Stimulated activated CD4-positive, alpha-beta T cell treated with anti-CD3 and anti-CD28 coated beads, Interleukin-2, amount 100 ng/mL, for 4 hours (primary cell): ENCODE results near the gene EDIL3.
"Not testable (repeated sequence)": the region's sequence is repeated elsewhere in the genome, so short reads cannot be mapped to it uniquely, and the experiment has no call there.

ENCODE experiments used
- DNase-seq: peaks from one replicate; pipeline ENCODE4 v3.0.0-alpha.2; 2020; ENCODE audit warnings: low read depth

The EDIL3 gene

DNA sequence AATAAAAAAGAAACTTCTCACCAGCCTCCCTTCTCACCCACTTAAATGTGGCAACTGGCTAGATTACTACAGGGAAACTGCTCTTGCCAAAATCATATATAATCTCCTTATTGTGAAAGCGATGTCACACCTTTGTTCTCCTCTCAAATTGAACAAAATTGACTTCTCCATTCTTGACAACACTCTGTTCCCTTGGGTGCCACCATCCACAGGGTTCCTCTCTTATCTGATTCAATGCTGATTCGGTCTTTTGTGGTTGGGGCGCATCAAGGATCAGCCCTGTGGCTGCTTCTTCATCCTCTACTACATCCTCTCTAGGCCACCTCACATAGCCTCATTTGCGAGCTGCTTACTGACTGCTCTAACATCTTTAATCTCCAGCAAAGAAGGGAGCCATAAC is 86.1 kb downstream of the EDIL3 start:
- DNase-seq, result no peak

DNA sequence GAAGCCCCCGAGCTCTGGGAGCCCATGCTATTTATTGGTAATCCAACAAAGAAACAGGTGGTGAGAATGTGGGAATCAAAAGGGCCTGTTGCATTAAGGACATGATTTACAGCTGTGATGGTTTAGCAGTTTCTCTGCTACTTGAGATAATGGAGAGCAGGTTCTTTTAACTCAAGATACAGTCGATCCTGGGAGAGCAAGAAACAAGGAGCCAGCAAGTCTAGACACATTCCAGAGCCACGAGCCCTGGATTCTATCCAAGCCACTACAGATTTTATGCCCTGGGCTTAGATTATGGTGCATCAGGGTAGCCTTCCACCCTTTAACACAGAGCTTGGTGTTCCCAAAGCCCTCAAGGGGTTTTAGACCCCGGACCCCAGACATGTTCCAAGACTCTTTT is 87.0 kb downstream of the EDIL3 start:
- DNase-seq, result not testable (repeated sequence)

- DNase-seq, result no peak
These were observed 91.7 kb downstream of the EDIL3 start for GRCh38 chr5:84292788-84293653.

- no peak for DNase-seq
These were observed 92.6 kb downstream of the EDIL3 start for GRCh38 chr5:84292000-84292642.

GRCh38 chr5:84290673-84291072 is 94.0 kb downstream of the EDIL3 start:
- no peak for DNase-seq

DNA sequence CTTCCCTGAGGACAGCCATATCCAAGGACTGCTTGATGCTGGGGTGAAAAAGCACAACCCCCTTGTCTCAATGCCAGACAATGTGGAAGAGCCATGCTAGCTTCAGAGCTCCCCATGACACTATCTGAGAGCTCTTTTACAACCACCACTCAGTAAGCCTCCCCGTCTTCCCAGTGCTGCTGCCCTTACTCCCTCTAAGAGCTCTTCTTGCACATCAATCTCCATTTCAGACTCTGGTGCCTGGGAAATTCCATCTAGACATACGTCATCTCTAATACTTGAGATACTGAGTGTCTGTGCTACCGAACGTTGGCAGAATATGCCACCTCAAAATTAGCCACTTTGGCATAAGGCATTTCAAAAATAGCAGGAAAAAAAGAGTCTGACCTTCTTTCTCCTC is 94.5 kb downstream of the EDIL3 start:
- DNase-seq, result no peak

GRCh38 chr5:84287951-84288350 is 96.7 kb downstream of the EDIL3 start:
- no peak for DNase-seq

DNA sequence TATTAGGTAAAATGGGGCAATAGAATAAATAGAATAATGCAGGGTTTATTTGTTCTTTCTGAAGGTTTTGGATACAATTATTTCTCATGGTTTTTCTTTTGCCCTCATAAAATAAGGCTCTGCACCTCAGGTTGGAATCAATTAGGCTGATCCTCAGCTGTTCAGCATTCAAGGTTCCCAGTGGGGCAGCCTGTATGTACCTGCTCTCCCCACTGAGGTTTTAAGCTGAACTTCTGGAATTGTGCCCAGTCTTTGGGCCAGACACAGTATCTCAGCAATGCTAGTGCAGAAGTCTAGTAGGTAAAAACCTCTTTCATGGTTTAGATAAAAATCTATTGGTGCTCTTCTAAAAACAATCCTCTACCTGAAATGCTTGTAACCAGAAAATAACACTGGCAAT is 98.0 kb downstream of the EDIL3 start:
- no peak for DNase-seq

GRCh38 chr5:84285641-84286637 is 98.7 kb downstream of the EDIL3 start:
- no peak for DNase-seq

DNA sequence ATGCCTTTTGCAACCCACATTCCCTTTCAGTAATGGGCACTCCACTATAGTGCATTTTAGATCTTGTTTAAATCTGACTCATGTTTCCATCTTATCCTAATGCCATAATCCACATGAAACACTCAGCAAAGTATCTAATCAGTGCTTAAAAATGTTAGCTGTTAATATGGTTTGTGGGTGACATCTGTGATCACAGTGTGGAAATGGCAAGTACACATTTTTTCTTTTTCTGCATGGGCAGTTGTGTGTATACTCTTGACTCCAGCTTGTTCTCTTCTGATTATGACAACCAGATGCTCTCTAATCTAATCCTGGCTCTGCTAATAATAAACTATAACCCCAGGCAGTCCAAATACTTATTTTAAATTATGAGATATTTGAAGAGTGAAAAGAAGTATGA is 103.3 kb downstream of the EDIL3 start:
- no peak for DNase-seq

DNA sequence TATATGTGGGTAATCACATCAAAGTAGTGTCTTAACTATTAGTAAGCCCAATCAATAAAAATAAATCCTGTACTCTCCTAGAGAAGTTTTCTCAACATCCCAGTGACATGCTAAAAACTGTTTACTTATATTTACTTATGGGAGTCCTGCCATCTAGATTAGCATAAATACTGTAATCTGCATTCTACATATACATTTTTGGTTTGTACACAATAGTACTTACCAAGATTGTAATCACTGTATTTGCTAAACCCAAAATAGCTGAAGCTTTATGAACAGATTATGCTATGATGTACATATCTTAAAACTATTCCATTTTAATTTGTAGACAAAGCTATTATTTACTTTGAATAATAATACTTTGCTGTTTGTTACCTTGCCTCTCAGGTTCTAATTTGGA is 105.4 kb downstream of the EDIL3 start:
- DNase-seq, result no peak

DNA sequence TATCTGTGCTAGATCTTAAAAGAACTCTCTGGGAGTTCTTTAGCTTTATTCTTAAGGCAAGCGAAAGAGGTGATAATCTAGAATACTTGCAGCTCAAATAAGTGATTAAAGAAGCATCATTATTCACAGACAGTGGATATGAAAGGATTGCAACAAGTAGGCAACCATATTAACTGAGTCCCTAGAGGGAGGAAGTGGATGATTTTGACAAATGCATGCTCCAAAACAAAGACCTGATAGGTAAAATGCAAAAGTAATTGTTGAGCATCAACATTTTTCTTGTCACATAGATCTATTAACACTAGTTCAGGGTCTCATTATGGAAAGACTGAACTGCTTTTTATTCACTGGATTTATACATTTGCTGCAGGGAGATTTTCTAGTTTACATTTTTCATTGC is 109.1 kb downstream of the EDIL3 start:
- DNase-seq, result no peak

DNA sequence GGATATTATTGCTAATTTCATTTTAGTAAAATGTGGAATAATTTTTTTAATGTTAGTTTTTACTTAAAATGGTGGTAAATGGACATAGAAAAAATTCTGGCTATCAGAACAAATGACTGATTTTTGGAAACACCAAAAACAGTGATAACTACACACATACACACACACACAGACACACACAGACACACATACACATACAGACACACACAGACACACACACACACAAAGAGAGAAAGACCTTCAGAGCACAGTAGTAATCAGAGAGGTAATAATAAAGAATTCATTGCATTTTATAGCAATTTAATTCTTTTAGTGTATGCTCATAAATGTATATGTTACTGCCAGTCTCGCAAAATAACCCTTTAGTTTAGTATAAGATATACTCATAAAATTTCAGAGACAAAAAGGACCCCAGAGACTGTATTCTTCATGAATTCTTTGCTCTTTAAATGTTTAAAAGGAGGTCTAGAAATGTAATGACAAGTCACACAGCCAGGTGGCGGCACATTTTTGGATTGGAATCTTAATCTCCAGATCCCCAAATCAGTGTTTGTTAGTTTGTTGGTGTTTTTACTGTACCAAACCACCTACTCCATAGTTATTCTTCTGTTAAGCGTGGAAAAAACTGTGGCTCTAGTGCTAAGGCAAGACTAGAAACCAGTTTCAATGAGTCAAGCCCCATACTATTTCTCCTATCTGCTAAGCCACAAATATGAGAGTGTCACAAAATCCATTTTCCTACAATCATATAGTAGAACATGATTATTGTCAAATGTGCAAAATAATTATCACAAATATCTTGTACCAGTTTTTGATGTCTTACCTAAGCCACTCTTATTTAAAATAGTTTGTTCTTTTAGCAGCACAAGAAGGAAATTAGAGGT is 109.9 kb downstream of the EDIL3 start:
- no peak for DNase-seq

DNA sequence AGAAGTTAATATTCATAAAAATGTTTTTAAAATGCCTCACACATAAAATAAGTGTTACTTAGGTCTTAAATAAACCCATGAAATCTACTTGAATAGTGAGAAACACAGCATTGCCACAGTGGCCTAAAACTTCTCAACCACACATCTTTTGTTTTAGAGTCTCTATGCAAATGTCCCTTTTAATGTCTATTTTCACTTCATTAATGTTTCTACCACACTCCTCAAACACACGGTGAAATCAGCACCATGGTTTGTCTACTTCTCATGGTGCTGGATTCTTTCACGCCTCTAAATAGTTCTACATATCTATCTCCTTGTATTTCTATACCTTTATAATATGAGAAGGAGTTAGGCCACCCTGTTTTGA is 111.2 kb downstream of the EDIL3 start:
- no peak for DNase-seq

DNA sequence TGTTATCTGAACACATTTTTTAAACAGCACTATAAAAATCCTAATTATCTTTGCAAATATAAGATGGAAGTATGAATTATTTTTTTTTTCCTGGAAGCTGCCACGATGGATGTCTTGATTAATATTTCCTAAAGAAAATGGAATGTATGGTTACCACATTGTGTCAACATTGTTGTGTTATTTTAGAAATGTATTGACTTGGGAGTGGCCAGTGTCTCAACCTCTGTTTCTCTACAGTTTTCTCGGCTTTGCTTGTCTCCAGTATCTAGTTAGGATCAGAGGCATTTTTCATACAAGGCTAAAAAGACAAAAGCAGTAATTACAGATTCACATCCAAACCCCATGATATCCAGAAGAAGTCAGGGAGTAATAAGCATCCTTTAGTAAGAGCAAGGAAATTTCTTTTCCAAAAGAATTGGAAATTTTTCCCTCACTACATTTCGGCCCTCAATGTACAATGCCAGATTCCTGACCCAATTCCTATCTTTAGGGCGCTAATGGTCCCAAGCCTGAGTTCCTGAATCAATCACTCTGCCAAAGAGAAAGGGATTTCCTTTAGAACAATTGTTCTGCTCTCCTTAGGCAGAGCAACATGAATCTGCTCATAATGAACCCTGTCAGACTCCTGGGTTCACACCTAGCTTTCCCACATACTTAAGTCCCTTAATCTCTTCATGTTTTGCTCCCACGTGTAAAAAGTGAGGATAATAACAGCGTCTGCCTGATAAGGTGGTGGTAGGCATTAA is 111.7 kb downstream of the EDIL3 start:
- no peak for DNase-seq

DNA sequence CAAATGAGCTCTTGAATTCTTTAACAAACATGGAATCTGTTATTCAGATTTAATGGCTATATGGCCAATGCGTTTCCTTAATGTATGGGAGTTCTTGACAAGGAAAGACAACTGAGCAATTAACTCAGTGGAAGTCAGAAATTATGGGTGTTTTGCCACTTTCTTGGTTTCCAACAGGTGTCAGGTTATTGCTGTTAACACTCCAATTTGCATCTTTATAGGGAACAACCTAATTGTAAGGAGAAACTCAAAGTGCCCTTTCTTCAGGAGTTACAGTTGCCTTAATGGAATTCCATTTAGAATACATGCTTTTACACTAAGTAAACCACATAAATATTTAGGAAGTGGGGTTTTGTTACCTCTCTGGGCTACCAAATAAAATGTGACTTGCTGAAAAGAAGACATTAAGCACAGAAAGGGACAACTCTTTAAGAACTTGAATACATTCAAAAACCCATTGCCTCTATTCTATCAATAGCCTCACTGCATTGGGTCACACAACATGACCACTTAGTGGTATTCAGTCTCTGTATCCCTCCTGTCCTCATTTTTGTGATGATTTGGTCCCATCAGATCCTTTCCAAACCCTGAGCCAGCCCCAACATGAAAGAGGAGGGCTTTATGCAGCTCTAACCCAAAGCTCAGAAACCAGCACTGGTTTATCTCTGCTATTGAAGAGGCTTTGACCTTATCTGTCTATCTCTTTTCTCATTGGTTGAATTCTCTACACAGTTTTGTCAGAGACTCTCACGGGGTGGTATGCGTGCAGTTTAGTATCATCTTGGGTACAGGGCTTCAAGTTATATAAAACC is 118.7 kb downstream of the EDIL3 start:
- no peak for DNase-seq

DNA sequence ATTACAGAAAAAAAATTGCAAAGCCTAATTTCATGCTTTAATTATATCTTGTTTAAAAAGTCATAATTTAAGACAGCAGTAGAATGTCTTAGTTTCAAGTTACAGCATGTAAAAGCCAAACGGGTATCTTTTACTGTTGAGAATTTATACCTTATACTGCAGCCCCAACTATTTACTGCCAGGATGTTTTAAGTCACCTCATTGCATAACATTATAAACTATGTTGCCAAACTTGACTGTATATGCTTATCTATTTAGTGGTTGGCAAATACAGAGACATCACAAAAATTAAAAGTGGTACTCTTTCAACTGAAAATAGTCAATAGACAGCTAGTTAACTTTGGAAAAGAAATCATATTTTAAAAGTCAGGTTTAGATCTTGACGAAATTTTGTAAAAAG is 119.5 kb downstream of the EDIL3 start:
- DNase-seq, result no peak

- no peak for DNase-seq
These were observed 123.7 kb downstream of the EDIL3 start for GRCh38 chr5:84260939-84261338.

DNA sequence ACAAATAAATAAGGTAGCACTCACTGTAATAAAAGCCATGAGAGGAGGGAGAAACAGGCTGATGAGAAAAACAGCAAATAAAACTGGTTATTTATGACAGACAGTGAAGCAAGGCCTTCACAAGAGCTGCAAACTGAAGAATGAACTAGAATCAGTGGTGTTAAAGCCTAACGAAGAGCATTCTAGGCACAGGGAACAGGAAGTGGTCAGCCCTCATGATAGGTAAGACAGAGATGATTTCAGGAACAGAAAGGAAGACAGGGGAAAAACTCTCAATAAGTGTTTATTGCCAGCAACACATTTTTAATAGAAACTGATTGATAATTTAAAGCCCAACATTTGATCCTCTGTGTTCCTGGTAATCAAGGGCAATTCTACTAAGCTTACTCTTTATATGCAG is 124.5 kb downstream of the EDIL3 start:
- DNase-seq, result no peak
